ENCODE results near the gene EFCAB5. TPM values are rescaled to one million over a fixed set of nuclear protein-coding genes. Genes with fewer than 3 reads are reported as not detected.

Gene EFCAB5
- total and polyA plus RNA-seq, 10 of the 15 experiments (the other 5 are each of a cell fraction or from before 2014, with no cell fraction given) = 0.39 to 2.6 (median 1.0) TPM

- TF ChIP-seq REST (IDR thresholded peaks at IDR 0.05; ENCODE audit: low read depth, low read length) = no peak
- TF ChIP-seq MTA3 (IDR thresholded peaks at IDR 0.05; ENCODE audit: borderline replicate concordance, low read length) = no peak
- no peak for TF ChIP-seq ZBTB40 (IDR thresholded peaks at IDR 0.05; ENCODE audit: borderline replicate concordance)
- TF ChIP-seq ZNF207 (IDR thresholded peaks at IDR 0.05; ENCODE audit: borderline replicate concordance) = no peak; the same call in 1 of the 2 replicates
- TF ChIP-seq FOS (IDR thresholded peaks at IDR 0.05; ENCODE audit: borderline replicate concordance, extremely low read depth, insufficient read length) = no peak
- no peak; the same call in 1 of the 2 replicates for TF ChIP-seq ZNF687 (IDR thresholded peaks at IDR 0.05)
- TF ChIP-seq MEF2B (IDR thresholded peaks at IDR 0.05; ENCODE audit: partially characterized antibody, poor library complexity, severe bottlenecking) = peak; percentile 61
- TF ChIP-seq IKZF1 (conservative IDR thresholded peaks at IDR 0.05) = peak; percentile 77
- no peak for TF ChIP-seq BCL3 (IDR thresholded peaks at IDR 0.05; ENCODE audit: borderline replicate concordance, insufficient read depth, low read depth, low read length, poor library complexity, severe bottlenecking)
- no peak for TF ChIP-seq SREBF1 (IDR thresholded peaks at IDR 0.05; ENCODE audit: low read length)
- no peak for TF ChIP-seq NR2F1 (conservative IDR thresholded peaks at IDR 0.05)
- no peak for TF ChIP-seq BRCA1 (IDR thresholded peaks at IDR 0.05; ENCODE audit: low read depth, low read length)
- TF ChIP-seq STAT3 (IDR thresholded peaks at IDR 0.05; ENCODE audit: low read depth, low read length) = no peak
- no peak for TF ChIP-seq KLF5 (IDR thresholded peaks at IDR 0.05; ENCODE audit: partially characterized antibody)
- 0 out of 2 replicates have a peak, but pooled peaks have one; percentile 41 for TF ChIP-seq SMAD5 (IDR thresholded peaks at IDR 0.05; ENCODE audit: low read depth)
Measured at GRCh38 chr17:29929533-29930408, 11.7 kb upstream of the EFCAB5 start, which contains the start of gene SSH2 (continued).

All from GM12878 (cell line).